Spinal cord (tissue), 10 donors: ENCODE data around the gene SCG5. TPM values are rescaled to one million over a fixed set of nuclear protein-coding genes. Genes with fewer than 3 reads are reported as not detected.

ENCODE experiments used
- DNase-seq, 6 donors: peaks; one replicate each; pipeline versions ENCODE4 v3.0.0 to v3.0.0-alpha.2; 2013 to 2015; ENCODE audit warnings: low spot score in 6 of 6, low read depth in 4 of 6
- H3K27ac ChIP-seq: one replicate; pipeline ENCODE4 v1.5.1; 2013; ENCODE audit warnings: low read depth, low read length, control low read depth
- H3K27me3 ChIP-seq: one replicate; pipeline ENCODE4 v1.6.1; 2013; ENCODE audit warnings: low read length; ENCODE audit not compliant: control insufficient read depth, insufficient read depth
- H3K36me3 ChIP-seq: one replicate; pipeline ENCODE4 v1.6.1; 2013; ENCODE audit warnings: low read length; ENCODE audit not compliant: control insufficient read depth, insufficient read depth
- H3K4me1 ChIP-seq: one replicate; pipeline ENCODE4 v1.6.1; 2013; ENCODE audit warnings: low read length; ENCODE audit not compliant: control insufficient read depth, insufficient read depth
- H3K4me3 ChIP-seq: one replicate; pipeline ENCODE4 v1.5.1; 2013; ENCODE audit warnings: low read depth, low read length, control low read depth
- H3K9me3 ChIP-seq: one replicate; pipeline ENCODE4 v1.6.1; 2013; ENCODE audit warnings: low read length; ENCODE audit not compliant: control insufficient read depth, insufficient read depth
- WGBS: methylation state at CpG from one replicate; pipeline ENCODE4 v1.1.5; 2013; ENCODE audit warnings: missing lambda C conversion rate; ENCODE audit not compliant: insufficient coverage; 5-methylcytosine and 5-hydroxymethylcytosine counted together
- polyA plus RNA-seq, 2 donors: library from polyadenylated mRNA; unstranded; fragments of 120-200 nt; gene quantifications; one replicate each; pipeline ENCODE4 v1.2.1, GENCODE V29; 2013; ENCODE audit not compliant: insufficient read length in 2 of 2
- small RNA-seq: library from RNA; depleted of rRNA; stranded (forward); fragments of <200 nt; gene quantifications from one replicate; pipeline ENCODE3, GENCODE V24; 2014; ENCODE audit warnings: low replicate concordance
- total RNA-seq, 2 donors: library from RNA; depleted of rRNA in 1 of 2; stranded (reverse); fragments of 120-200 nt in 1 of 2; fragments of >200 nt in 1 of 2; gene quantifications; one replicate each; pipeline versions ENCODE4 v1.2.3 to v1.2.4, GENCODE V29; 2013 to 2014
- donor health status: healthy.

The SCG5 gene
- total and polyA plus RNA-seq, 4 donors, result 115 to 291 (median 232) TPM

- H3K4me1 ChIP-seq, result no peaks in the 10 kb centered on the region
- no peak overlapping the region for H3K4me3 ChIP-seq
- H3K27me3 ChIP-seq, result no peaks in the 10 kb centered on the region
- DNase-seq, result no peak
- H3K9me3 ChIP-seq, result no peaks in the 10 kb centered on the region
- 100% methylated on average over 1 of the region's 4 CpGs for WGBS
- no peaks in the 10 kb centered on the region for H3K36me3 ChIP-seq
- H3K27ac ChIP-seq, result no peak overlapping the region
Measured at GRCh38 chr15:32746116-32746857, 104.8 kb downstream of the SCG5 start.

Small RNA genes lying within 50 kb of the gene (small RNA-seq; reads per million reads assigned to genes)
- not detected for gene RN7SL286P

Other genes starting within 250 kb of the SCG5 start
- gene GOLGA8K, start 238.4 kb upstream of the SCG5 start, total RNA-seq, result 1 to 10 TPM in 1 of 2 donors, under 1 TPM in 1; 0.50 to 1.9 TPM
- 1 to 10 TPM; 2.7 to 4.8 TPM for gene GOLGA8K, start 238.4 kb upstream of the SCG5 start, polyA plus RNA-seq
- 1 to 10 TPM in 1 of 2 donors, not detected in 1; 2.6 TPM for gene GOLGA8O, start 186.1 kb upstream of the SCG5 start, total RNA-seq
- under 1 TPM; 0.15 to 0.19 TPM for gene GOLGA8O, start 186.1 kb upstream of the SCG5 start, polyA plus RNA-seq
- gene GOLGA8N, start 48.3 kb upstream of the SCG5 start, total RNA-seq, result 10 to 100 TPM; 10.5 to 12.3 TPM
- gene GOLGA8N, start 48.3 kb upstream of the SCG5 start, polyA plus RNA-seq, result 10 to 100 TPM; 13.5 to 21.0 TPM
- 10 to 100 TPM; 16.5 to 17.5 TPM for gene ARHGAP11A, start 26.2 kb upstream of the SCG5 start, total RNA-seq
- gene ARHGAP11A, start 26.2 kb upstream of the SCG5 start, polyA plus RNA-seq, result 10 to 100 TPM; 16.3 to 21.3 TPM
- 1 to 10 TPM in 1 of 2 donors, under 1 TPM in 1; 0.50 to 1.1 TPM for gene GREM1, start 76.3 kb downstream of the SCG5 start, total RNA-seq
- 1 to 10 TPM; 1.9 to 6.0 TPM for gene GREM1, start 76.3 kb downstream of the SCG5 start, polyA plus RNA-seq